Coronary artery (tissue), 2 donors: ENCODE data around the gene PEX11B.
"Not testable (repeated sequence)": the region's sequence is repeated elsewhere in the genome, so short reads cannot be mapped to it uniquely, and the experiment has no call there.

Source experiments
- DNase-seq: peaks from one replicate; pipeline ENCODE4 v3.0.0-alpha.2; 2017; ENCODE audit warnings: low spot score
- H3K27ac ChIP-seq, 2 donors: fragments of 200-600 bp; sonication (generic); one replicate each; pipeline ENCODE4 v1.5.1; 2016 to 2019
- H3K4me3 ChIP-seq: fragments of 200-600 bp; sonication (generic); 2 replicates; pipeline ENCODE4 v1.5.1; 2016; ENCODE audit warnings: mild to moderate bottlenecking, moderate library complexity
- TF ChIP-seq, protein P1 (sequence below): fragments of 200-600 bp; sonication (generic); IDR thresholded peaks from one replicate; pipeline ENCODE4 v1.5.1; 2019; ENCODE audit warnings: antibody characterized with exemption

PEX11B gene

GRCh38 chr1:145926686-145927062, 8.2 kb upstream of the PEX11B start:
- Histone ChIP-seq H3K4me3 (peak overlapping the region; percentile 83), H3K27ac (peak overlapping the region; percentile 92 to 95)
- no peak for DNase-seq
- TF ChIP-seq, protein P1, sequence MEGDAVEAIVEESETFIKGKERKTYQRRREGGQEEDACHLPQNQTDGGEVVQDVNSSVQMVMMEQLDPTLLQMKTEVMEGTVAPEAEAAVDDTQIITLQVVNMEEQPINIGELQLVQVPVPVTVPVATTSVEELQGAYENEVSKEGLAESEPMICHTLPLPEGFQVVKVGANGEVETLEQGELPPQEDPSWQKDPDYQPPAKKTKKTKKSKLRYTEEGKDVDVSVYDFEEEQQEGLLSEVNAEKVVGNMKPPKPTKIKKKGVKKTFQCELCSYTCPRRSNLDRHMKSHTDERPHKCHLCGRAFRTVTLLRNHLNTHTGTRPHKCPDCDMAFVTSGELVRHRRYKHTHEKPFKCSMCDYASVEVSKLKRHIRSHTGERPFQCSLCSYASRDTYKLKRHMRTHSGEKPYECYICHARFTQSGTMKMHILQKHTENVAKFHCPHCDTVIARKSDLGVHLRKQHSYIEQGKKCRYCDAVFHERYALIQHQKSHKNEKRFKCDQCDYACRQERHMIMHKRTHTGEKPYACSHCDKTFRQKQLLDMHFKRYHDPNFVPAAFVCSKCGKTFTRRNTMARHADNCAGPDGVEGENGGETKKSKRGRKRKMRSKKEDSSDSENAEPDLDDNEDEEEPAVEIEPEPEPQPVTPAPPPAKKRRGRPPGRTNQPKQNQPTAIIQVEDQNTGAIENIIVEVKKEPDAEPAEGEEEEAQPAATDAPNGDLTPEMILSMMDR = no peak

- H3K4me3 ChIP-seq = no peak overlapping the region
- no peak for DNase-seq
- TF ChIP-seq, protein P1 = no peak
- H3K27ac ChIP-seq = no peak overlapping the region
These were observed 3.7 kb upstream of the PEX11B start for GRCh38 chr1:145922266-145922665.

GRCh38 chr1:145920297-145920696, 1.8 kb upstream of the PEX11B start:
- DNase-seq, H3K4me3 ChIP-seq, H3K27ac ChIP-seq: not testable (repeated sequence)

DNA sequence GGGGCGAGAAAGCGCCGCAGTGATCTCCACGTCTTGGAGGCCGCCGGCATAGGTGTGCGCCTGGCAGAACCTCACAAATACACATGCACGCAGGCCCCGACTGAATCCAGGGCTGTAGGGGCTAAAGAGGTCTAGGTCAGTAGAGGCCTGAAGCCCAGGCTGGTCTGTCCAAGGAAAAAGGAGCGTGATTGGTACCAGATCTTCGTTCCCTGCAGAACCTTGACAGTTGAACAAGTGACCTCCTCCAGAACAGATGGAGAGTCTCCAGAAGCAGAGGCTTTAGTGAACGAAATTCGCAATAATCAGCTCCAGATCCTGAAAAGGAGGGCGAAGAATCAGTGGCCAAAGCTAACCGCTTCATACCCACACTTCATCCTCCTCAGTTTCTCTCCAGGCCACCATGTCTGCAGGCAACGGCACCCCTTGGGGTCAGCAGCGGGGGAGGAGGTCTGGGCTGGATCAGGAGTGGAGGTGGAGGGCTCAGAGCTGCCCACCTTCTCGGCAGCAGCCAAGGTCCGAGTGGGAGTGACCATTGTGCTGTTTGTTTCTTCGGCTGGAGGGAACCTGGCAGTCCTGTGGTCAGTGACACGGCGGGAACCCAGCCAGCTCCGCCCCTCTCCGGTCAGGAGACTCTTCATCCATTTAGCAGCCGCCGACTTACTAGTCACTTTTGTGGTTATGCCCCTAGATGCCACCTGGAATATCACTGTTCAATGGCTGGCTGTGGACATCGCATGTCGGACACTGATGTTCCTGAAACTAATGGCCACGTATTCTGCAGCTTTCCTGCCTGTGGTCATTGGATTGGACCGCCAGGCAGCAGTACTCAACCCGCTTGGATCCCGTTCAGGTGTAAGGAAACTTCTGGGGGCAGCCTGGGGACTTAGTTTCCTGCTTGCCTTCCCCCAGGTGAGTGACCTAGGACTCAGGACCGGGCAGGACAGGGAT, 749 bp upstream of the PEX11B start:
- Histone ChIP-seq H3K27ac (peak overlapping the region; percentile 66 to 82), H3K4me3 (peak overlapping the region; percentile 80)
- TF ChIP-seq, protein P1 = no peak
- DNase-seq = no peak

DNA sequence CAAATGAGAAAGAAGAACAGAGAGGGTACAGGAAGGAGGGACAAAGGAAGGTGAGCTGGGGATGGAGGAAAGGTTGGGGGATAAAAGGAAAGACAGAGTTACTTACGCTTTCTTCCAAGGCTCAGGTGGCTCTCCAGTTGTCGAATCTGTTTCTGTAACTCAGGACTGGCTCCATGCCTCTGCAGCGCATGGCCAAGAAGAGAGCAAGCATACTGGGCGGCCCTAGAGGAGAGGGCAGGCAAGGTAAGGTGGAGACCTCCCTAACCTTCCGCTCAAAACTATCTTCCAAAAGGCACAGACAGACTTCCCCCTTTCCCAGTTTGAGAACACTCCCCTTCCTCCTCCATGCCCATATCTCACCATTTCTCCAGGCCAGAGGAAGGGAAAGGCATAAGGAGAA, 922 bp downstream of the PEX11B start:
- TF ChIP-seq, protein P1 = no peak
- Histone ChIP-seq H3K27ac (peak overlapping the region in 1 of 2 donors; percentile 82), H3K4me3 (peak overlapping the region; percentile 80)
- no peak for DNase-seq

DNA sequence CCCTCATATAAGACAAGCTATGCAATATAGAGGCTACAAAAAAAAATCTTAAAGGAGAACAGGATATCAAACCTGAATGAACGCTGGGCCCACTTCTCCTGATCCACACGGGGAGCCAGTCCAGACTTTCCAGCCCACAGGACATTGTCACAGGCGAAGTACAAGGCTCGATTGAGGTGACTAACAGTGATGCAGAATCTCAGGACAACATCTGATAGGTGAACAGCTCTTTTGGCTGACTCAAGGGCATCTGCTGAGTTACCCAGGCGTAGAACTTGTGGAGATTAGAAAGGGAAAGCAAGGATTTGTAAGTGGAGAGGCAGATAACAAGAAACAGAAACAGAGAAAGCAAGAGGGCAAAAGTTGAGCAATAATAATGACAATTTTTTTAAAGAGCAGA, 1.8 kb downstream of the PEX11B start:
- DNase-seq = no peak
- TF ChIP-seq, protein P1 = no peak
- Histone ChIP-seq H3K27ac (no peak overlapping the region), H3K4me3 (no peak overlapping the region)

DNA sequence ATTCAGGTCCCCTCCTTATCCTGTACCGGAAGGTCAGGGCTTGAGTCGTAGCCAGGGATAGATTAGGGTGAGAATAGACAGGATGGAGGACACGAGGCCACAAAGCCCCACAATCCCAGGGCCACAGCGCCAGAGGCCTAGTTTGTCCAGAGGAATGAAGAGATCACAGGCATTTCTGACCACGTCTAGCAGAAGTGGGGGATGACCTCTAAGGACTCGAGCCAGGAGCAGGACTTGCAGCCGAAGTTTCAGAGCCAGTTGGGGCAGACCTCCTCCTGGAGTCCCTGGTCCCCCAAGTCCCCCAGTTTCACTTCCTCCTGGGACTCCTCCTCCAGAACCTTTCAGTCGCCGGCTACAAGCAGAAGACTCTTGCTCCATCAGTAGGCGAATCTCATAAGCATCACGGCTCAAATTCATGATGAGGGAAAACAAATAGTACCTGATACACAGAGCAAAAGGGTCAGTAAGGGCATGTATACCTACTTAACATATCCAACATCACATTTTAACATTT, 6.3 kb downstream of the PEX11B start:
- Histone ChIP-seq H3K4me3 (no peak overlapping the region), H3K27ac (no peak overlapping the region)
- TF ChIP-seq, protein P1 = no peak
- DNase-seq = no peak
